Neural cell (in vitro differentiated cells): Measurements from ENCODE around the gene GPSM3. TPM values are rescaled to one million over a fixed set of nuclear protein-coding genes. Genes with fewer than 3 reads are reported as not detected.

Experiments
- H2AFZ ChIP-seq: fragments of 200-600, 300-800 bp; sonication (generic), shearing (Covaris generic); 2 replicates; pipeline ENCODE4 v1.6.0; 2014; ENCODE audit warnings: low read depth, mild to moderate bottlenecking, antibody characterized with exemption, low read length, moderate library complexity
- H3F3A ChIP-seq: fragments of 200-600 bp; shearing (Covaris generic); 2 replicates; pipeline ENCODE4 v1.6.1; 2016; ENCODE audit warnings: mild to moderate bottlenecking, moderate library complexity, mixed read lengths, antibody characterized with exemption, low read length; ENCODE audit not compliant: insufficient read depth, poor library complexity, severe bottlenecking
- H3K27ac ChIP-seq: fragments of 200-600, 300-800 bp; sonication (generic), shearing (Covaris generic); 2 replicates; pipeline ENCODE4 v1.5.1; 2014; ENCODE audit warnings: mild to moderate bottlenecking, low read length, moderate library complexity
- H3K27me3 ChIP-seq: fragments of 300-800, 200-600 bp; sonication (generic), shearing (Covaris generic); 2 replicates; pipeline ENCODE4 v1.6.0; 2014; ENCODE audit warnings: mild to moderate bottlenecking, low read depth, low read length, moderate library complexity; ENCODE audit not compliant: insufficient read depth
- H3K36me3 ChIP-seq: fragments of 300-800, 200-600 bp; sonication (generic), shearing (Covaris generic); 2 replicates; pipeline ENCODE4 v1.5.1; 2014; ENCODE audit warnings: mild to moderate bottlenecking, antibody characterized with exemption, low read length, moderate library complexity; ENCODE audit not compliant: insufficient read depth
- H3K4me2 ChIP-seq: fragments of 300-800, 200-600 bp; sonication (generic), shearing (Covaris generic); 2 replicates; pipeline ENCODE4 v1.6.0; 2014; ENCODE audit warnings: mild to moderate bottlenecking, low read length
- H3K4me3 ChIP-seq: fragments of 300-800, 200-600 bp; sonication (generic), shearing (Covaris generic); 2 replicates; pipeline ENCODE4 v1.5.1; 2014; ENCODE audit warnings: mild to moderate bottlenecking, low read length, moderate library complexity
- H3K79me2 ChIP-seq: fragments of 200-600 bp; shearing (Covaris generic); replicated peaks from 2 replicates; pipeline ENCODE4 v1.6.0; 2014; ENCODE audit warnings: mild to moderate bottlenecking, low read length, moderate library complexity; ENCODE audit not compliant: insufficient read depth
- H3K9ac ChIP-seq: fragments of 300-800, 200-600 bp; sonication (generic), shearing (Covaris generic); 2 replicates; pipeline ENCODE4 v1.6.1; 2016; ENCODE audit warnings: mild to moderate bottlenecking, low read length, mixed read lengths
- H3K9me2 ChIP-seq: fragments of 200-600 bp; shearing (Covaris generic); 2 replicates; pipeline ENCODE4 v1.6.1; 2016; ENCODE audit warnings: mild to moderate bottlenecking, low read length, mixed read lengths; ENCODE audit not compliant: insufficient read depth
- H3K9me3 ChIP-seq: fragments of 200-600, 300-800 bp; sonication (generic), shearing (Covaris generic); 2 replicates; pipeline ENCODE4 v1.6.1; 2016; ENCODE audit warnings: mild to moderate bottlenecking, mixed run types, low read length, moderate library complexity, mixed read lengths
- H4K20me1 ChIP-seq: fragments of 200-600 bp; shearing (Covaris generic); 2 replicates; pipeline ENCODE4 v1.6.1; 2016; ENCODE audit warnings: mild to moderate bottlenecking, mixed run types; ENCODE audit not compliant: insufficient read depth
- EP300 ChIP-seq: fragments of 450-650 bp; conservative IDR thresholded peaks from 2 replicates; pipeline ENCODE4 v1.6.1; 2014; ENCODE audit warnings: antibody characterized with exemption, mild to moderate bottlenecking, moderate library complexity; ENCODE audit not compliant: poor library complexity, severe bottlenecking
- EZH2 ChIP-seq: fragments of 200-600, 300-800 bp; shearing (Covaris generic), sonication (generic); IDR thresholded peaks from 2 replicates; pipeline ENCODE4 v1.6.1; 2014; ENCODE audit warnings: antibody characterized with exemption, low read length, borderline replicate concordance, mild to moderate bottlenecking; ENCODE audit not compliant: insufficient read depth, poor library complexity, severe bottlenecking
- MXI1 ChIP-seq: fragments of 450-650 bp; conservative IDR thresholded peaks from 2 replicates; pipeline ENCODE4 v1.6.1; 2014; ENCODE audit warnings: antibody characterized with exemption, mild to moderate bottlenecking; ENCODE audit not compliant: poor library complexity, severe bottlenecking
- POLR2AphosphoS5 ChIP-seq: IDR thresholded peaks from 2 replicates; pipeline ENCODE4 v1.6.1; 2012
- RAD21 ChIP-seq: fragments of 450-650 bp; conservative IDR thresholded peaks from 2 replicates; pipeline ENCODE4 v1.6.1; 2014; ENCODE audit warnings: antibody characterized with exemption, mild to moderate bottlenecking, moderate library complexity
- SMC3 ChIP-seq: fragments of 450-650 bp; conservative IDR thresholded peaks from 2 replicates; pipeline ENCODE4 v1.6.1; 2014; ENCODE audit warnings: antibody characterized with exemption, mild to moderate bottlenecking, moderate library complexity; ENCODE audit not compliant: poor library complexity
- TAF1 ChIP-seq: IDR thresholded peaks from 2 replicates; pipeline ENCODE4 v1.6.1; 2012; ENCODE audit warnings: low read depth
- polyA plus RNA-seq: library from polyadenylated mRNA; depleted of rRNA; stranded (reverse); fragments of >200 nt; gene quantifications from 2 replicates; pipeline ENCODE4 v1.2.3, GENCODE V29; 2014
- TF ChIP-seq, protein P1 (sequence below): fragments of 450-650 bp; IDR thresholded peaks from 2 replicates; pipeline ENCODE4 v1.5.1; 2014; ENCODE audit warnings: antibody characterized with exemption, mild to moderate bottlenecking, moderate library complexity; ENCODE audit not compliant: poor library complexity, severe bottlenecking
- TF ChIP-seq, protein P2 (sequence below): IDR thresholded peaks from 2 replicates; pipeline ENCODE4 v1.6.1; 2012; ENCODE audit warnings: borderline replicate concordance

The GPSM3 gene
- polyA plus RNA-seq, 1 donor from 2014 or later = 1.2 TPM

DNA sequence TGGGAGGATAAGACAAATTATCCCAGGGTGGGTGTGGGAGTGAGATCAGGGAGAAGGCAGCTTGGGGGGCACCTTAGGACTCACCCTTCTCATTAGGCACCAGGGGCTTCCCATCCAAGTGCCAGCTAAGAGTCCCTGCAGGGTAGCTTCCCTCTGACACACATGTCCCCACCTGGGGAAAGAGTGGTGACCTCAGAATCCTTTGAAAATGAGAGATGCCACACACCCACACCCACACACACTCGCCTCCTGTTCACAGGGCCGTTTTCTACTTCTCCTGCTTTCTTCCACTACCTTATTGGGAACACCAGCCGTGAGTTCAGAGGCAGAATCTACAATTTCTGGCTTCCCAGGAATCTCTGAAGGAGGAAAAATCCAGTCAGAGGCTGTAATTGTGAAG lies 9.4 kb downstream of the GPSM3 start:
- Histone ChIP-seq H4K20me1 (no peaks in the 10 kb centered on the region), H3K9me2 (no peaks in the 10 kb centered on the region), H3K4me2 (no peak overlapping the region), H3F3A (no peaks in the 10 kb centered on the region), H3K27ac (no peak overlapping the region), H3K4me3 (no peak overlapping the region), H3K27me3 (no peaks in the 10 kb centered on the region), H3K9me3 (no peaks in the 10 kb centered on the region), H3K9ac (no peak overlapping the region), H3K36me3 (no peaks in the 10 kb centered on the region), H3K79me2 (peaks cover 19% of the 10 kb centered on the region), H2AFZ (no peak overlapping the region)
- no peak for TF ChIP-seq EZH2
- TF ChIP-seq SMC3 = no peak
- no peak for TF ChIP-seq EP300
- TF ChIP-seq, protein P1, sequence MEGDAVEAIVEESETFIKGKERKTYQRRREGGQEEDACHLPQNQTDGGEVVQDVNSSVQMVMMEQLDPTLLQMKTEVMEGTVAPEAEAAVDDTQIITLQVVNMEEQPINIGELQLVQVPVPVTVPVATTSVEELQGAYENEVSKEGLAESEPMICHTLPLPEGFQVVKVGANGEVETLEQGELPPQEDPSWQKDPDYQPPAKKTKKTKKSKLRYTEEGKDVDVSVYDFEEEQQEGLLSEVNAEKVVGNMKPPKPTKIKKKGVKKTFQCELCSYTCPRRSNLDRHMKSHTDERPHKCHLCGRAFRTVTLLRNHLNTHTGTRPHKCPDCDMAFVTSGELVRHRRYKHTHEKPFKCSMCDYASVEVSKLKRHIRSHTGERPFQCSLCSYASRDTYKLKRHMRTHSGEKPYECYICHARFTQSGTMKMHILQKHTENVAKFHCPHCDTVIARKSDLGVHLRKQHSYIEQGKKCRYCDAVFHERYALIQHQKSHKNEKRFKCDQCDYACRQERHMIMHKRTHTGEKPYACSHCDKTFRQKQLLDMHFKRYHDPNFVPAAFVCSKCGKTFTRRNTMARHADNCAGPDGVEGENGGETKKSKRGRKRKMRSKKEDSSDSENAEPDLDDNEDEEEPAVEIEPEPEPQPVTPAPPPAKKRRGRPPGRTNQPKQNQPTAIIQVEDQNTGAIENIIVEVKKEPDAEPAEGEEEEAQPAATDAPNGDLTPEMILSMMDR = no peak
- TF ChIP-seq, protein P2, sequence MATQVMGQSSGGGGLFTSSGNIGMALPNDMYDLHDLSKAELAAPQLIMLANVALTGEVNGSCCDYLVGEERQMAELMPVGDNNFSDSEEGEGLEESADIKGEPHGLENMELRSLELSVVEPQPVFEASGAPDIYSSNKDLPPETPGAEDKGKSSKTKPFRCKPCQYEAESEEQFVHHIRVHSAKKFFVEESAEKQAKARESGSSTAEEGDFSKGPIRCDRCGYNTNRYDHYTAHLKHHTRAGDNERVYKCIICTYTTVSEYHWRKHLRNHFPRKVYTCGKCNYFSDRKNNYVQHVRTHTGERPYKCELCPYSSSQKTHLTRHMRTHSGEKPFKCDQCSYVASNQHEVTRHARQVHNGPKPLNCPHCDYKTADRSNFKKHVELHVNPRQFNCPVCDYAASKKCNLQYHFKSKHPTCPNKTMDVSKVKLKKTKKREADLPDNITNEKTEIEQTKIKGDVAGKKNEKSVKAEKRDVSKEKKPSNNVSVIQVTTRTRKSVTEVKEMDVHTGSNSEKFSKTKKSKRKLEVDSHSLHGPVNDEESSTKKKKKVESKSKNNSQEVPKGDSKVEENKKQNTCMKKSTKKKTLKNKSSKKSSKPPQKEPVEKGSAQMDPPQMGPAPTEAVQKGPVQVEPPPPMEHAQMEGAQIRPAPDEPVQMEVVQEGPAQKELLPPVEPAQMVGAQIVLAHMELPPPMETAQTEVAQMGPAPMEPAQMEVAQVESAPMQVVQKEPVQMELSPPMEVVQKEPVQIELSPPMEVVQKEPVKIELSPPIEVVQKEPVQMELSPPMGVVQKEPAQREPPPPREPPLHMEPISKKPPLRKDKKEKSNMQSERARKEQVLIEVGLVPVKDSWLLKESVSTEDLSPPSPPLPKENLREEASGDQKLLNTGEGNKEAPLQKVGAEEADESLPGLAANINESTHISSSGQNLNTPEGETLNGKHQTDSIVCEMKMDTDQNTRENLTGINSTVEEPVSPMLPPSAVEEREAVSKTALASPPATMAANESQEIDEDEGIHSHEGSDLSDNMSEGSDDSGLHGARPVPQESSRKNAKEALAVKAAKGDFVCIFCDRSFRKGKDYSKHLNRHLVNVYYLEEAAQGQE = no peak
- no peak for TF ChIP-seq TAF1
- no peak for TF ChIP-seq MXI1
- no peak for TF ChIP-seq POLR2AphosphoS5

DNA sequence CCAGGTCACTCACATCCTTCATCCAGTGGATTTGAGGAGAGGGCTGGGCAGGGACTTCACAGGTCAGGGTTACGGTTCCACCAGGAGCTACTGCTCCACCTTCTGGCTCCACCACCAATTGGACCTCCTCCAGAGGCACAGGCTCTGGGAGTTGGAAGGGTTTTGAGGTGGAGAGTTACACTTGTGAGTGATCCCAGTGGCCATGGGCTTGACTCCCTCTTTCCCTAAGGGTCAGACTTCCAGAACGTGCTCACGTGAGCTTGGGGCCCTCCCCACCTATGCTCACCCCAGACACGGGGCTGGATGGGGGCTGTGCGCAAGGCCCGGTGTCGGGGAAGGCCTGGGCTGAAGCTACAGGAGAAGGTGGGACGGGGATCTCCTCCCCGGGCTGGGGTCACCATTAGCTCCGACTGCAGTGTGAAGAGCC lies 9.9 kb downstream of the GPSM3 start:
- no peak overlapping the region for H3K27ac ChIP-seq
- H3K9me3 ChIP-seq = no peaks in the 10 kb centered on the region
- no peaks in the 10 kb centered on the region for H3F3A ChIP-seq
- H2AFZ ChIP-seq = no peak overlapping the region
- no peaks in the 10 kb centered on the region for H3K27me3 ChIP-seq
- no peak overlapping the region for H3K4me3 ChIP-seq
- peaks cover 19% of the 10 kb centered on the region for H3K79me2 ChIP-seq
- H3K36me3 ChIP-seq = no peaks in the 10 kb centered on the region
- no peak overlapping the region for H3K4me2 ChIP-seq
- no peaks in the 10 kb centered on the region for H4K20me1 ChIP-seq
- no peak overlapping the region for H3K9ac ChIP-seq
- TF ChIP-seq EP300 (no peak), MXI1 (no peak), RAD21 (no peak), EZH2 (no peak), TAF1 (no peak), POLR2AphosphoS5 (no peak), SMC3 (no peak)
- TF ChIP-seq, protein P1 = no peak
- TF ChIP-seq, protein P2 = no peak
- H3K9me2 ChIP-seq = no peaks in the 10 kb centered on the region
